H1 (cell line): ENCODE data around the gene POLR1D. TPM values are rescaled to one million over a fixed set of nuclear protein-coding genes. Genes with fewer than 3 reads are reported as not detected.
"Not testable (repeated sequence)": the region's sequence is repeated elsewhere in the genome, so short reads cannot be mapped to it uniquely, and the experiment has no call there.

Experiments used
- CTCF ChIA-PET: fragments of 300-600 bp; sonication (Branson Sonifier 250); formaldehyde crosslinking; loops from one replicate; lab custom pipeline; 2021; ENCODE audit not compliant: partially characterized antibody; lab: Charles Lee
- POLR2A ChIA-PET: fragments of 300-600 bp; sonication (Branson Sonifier 250); formaldehyde crosslinking; loops from one replicate; lab custom pipeline; 2021; ENCODE audit warnings: inconsistent platforms; ENCODE audit not compliant: partially characterized antibody; lab: Charles Lee
- DNase-seq, 2 experiments: peaks; one replicate each; pipeline versions ENCODE4 v3.0.0 to v3.0.0-alpha.2; 2010 to 2022; ENCODE audit warnings: low spot score in 2 of 2, low read depth in 1 of 2, mixed read lengths in 1 of 2
- FAIRE-seq: peaks from 2 replicates; lab custom pipeline; 2011; peaks lifted over from hg19 to GRCh38; lab: Jason Lieb, UNC
- H2AFZ ChIP-seq: 2 replicates; pipeline ENCODE4 v1.8.1; 2012; ENCODE audit warnings: low read length, inconsistent platforms
- H2AK5ac ChIP-seq: 2 replicates; pipeline ENCODE4 v1.6.1; 2013; ENCODE audit warnings: low read depth, low read length
- H2BK120ac ChIP-seq: replicated peaks from 2 replicates; pipeline ENCODE3; 2013; ENCODE audit warnings: low read depth, low read length, inconsistent platforms
- H2BK12ac ChIP-seq: 2 replicates; pipeline ENCODE4 v1.6.1; 2013; ENCODE audit warnings: low read depth, low read length
- H2BK15ac ChIP-seq: 2 replicates; pipeline ENCODE4 v1.6.1; 2013; ENCODE audit warnings: low read length
- H2BK20ac ChIP-seq: 2 replicates; pipeline ENCODE4 v1.6.1; 2013; ENCODE audit warnings: low read length
- H2BK5ac ChIP-seq: 2 replicates; pipeline ENCODE4 v1.6.1; 2013; ENCODE audit warnings: low read depth, low read length
- H3K14ac ChIP-seq: 2 replicates; pipeline ENCODE4 v1.6.1; 2013; ENCODE audit warnings: inconsistent platforms; ENCODE audit not compliant: insufficient read length
- H3K18ac ChIP-seq: 2 replicates; pipeline ENCODE4 v1.6.1; 2013; ENCODE audit warnings: low read length; ENCODE audit errors: extremely low read depth
- H3K23ac ChIP-seq: 2 replicates; pipeline ENCODE4 v1.6.1; 2013; ENCODE audit warnings: inconsistent platforms; ENCODE audit not compliant: insufficient read length
- H3K23me2 ChIP-seq: 2 replicates; pipeline ENCODE4 v1.6.1; 2013; ENCODE audit warnings: low read depth, low read length
- H3K27ac ChIP-seq: 2 replicates; pipeline ENCODE4 v1.6.1; 2011; ENCODE audit warnings: low read depth, low read length, inconsistent platforms
- H3K27me3 ChIP-seq, 4 experiments: replicated peaks in 1 of 4; 1 replicate in 1 of 4; 2 replicates in 3 of 4; pipeline versions ENCODE4 v1.6.1 to v1.8.1; 2011 to 2013; ENCODE audit warnings: low read length in 3 of 4, mild to moderate bottlenecking in 3 of 4, inconsistent platforms in 2 of 4, mixed read lengths in 2 of 4, moderate library complexity in 1 of 4; ENCODE audit not compliant: control insufficient read depth in 3 of 4, insufficient read depth in 3 of 4; ENCODE audit errors: extremely low read depth in 1 of 4
- H3K36me3 ChIP-seq, 4 experiments: 2 replicates each; pipeline versions ENCODE4 v1.6.1 to v1.8.1; 2011 to 2013; ENCODE audit warnings: mild to moderate bottlenecking in 4 of 4, low read length in 3 of 4, moderate library complexity in 2 of 4, control low read depth in 1 of 4, inconsistent platforms in 1 of 4; ENCODE audit not compliant: insufficient read depth in 4 of 4, control insufficient read depth in 2 of 4
- H3K4ac ChIP-seq: replicated peaks from 2 replicates; pipeline ENCODE3; 2013; ENCODE audit warnings: low read length, low read depth, mixed read lengths, inconsistent platforms; ENCODE audit not compliant: insufficient read length
- H3K4me1 ChIP-seq, 4 experiments: replicated peaks in 1 of 4; 1 replicate in 1 of 4; 2 replicates in 3 of 4; pipeline versions ENCODE4 v1.6.1 to v1.8.1; 2011 to 2013; ENCODE audit warnings: low read length in 3 of 4, inconsistent platforms in 2 of 4, mixed read lengths in 1 of 4; ENCODE audit not compliant: insufficient read depth in 4 of 4, control insufficient read depth in 3 of 4
- H3K4me2 ChIP-seq, 2 experiments: 2 replicates each; pipeline versions ENCODE4 v1.6.1 to v1.8.1; 2011 to 2013; ENCODE audit warnings: low read depth in 2 of 2, low read length in 2 of 2, control low read depth in 1 of 2, inconsistent platforms in 1 of 2, mild to moderate bottlenecking in 1 of 2; ENCODE audit not compliant: insufficient read depth in 1 of 2
- H3K4me3 ChIP-seq, 4 experiments: fragments of 200-600, 300-600 bp in 1 of 4; sonication (generic), shearing (Covaris generic), sonication (Bioruptor Twin) in 1 of 4; 2 replicates each; pipeline versions ENCODE4 v1.5.1 to v1.8.1; 2011 to 2016; ENCODE audit warnings: low read length in 4 of 4, low read depth in 3 of 4, control low read depth in 2 of 4, inconsistent platforms in 2 of 4, mild to moderate bottlenecking in 2 of 4, mixed read lengths in 1 of 4, moderate library complexity in 1 of 4; ENCODE audit not compliant: insufficient read depth in 2 of 4; ENCODE audit errors: extremely low read depth in 1 of 4
- H3K56ac ChIP-seq: replicated peaks from 2 replicates; pipeline ENCODE3; 2013; ENCODE audit warnings: low read depth, mild to moderate bottlenecking, mixed read lengths, low read length, inconsistent platforms; ENCODE audit not compliant: insufficient read length
- H3K79me1 ChIP-seq: 2 replicates; pipeline ENCODE4 v1.6.1; 2013; ENCODE audit warnings: low read depth, low read length, control low read depth
- H3K79me2 ChIP-seq, 2 experiments: 2 replicates each; pipeline versions ENCODE4 v1.6.1 to v1.8.1; 2012 to 2013; ENCODE audit warnings: low read length in 2 of 2, mild to moderate bottlenecking in 2 of 2, inconsistent platforms in 1 of 2; ENCODE audit not compliant: insufficient read depth in 2 of 2, control insufficient read depth in 1 of 2
- H3K9ac ChIP-seq, 4 experiments: replicated peaks in 1 of 4; 1 replicate in 1 of 4; 2 replicates in 3 of 4; pipeline versions ENCODE4 v1.6.1 to v1.8.1; 2011 to 2013; ENCODE audit warnings: low read depth in 3 of 4, low read length in 3 of 4, control low read depth in 2 of 4, mild to moderate bottlenecking in 2 of 4, moderate library complexity in 2 of 4, inconsistent platforms in 1 of 4; ENCODE audit errors: extremely low read depth in 1 of 4
- H3K9me3 ChIP-seq, 2 experiments: 2 replicates each; pipeline versions ENCODE4 v1.6.1 to v1.8.1; 2012 to 2013; ENCODE audit warnings: mild to moderate bottlenecking in 2 of 2, moderate library complexity in 2 of 2, control low read depth in 1 of 2, inconsistent platforms in 1 of 2, low read depth in 1 of 2, low read length in 1 of 2, mixed read lengths in 1 of 2; ENCODE audit not compliant: insufficient read depth in 2 of 2
- H4K20me1 ChIP-seq, 2 experiments: replicated peaks in 1 of 2; 2 replicates each; pipeline versions ENCODE3 to v1.8.1; 2011 to 2013; ENCODE audit warnings: inconsistent platforms in 2 of 2, low read length in 2 of 2, mild to moderate bottlenecking in 1 of 2; ENCODE audit not compliant: insufficient read depth in 2 of 2, control insufficient read depth in 1 of 2
- H4K5ac ChIP-seq: 2 replicates; pipeline ENCODE4 v1.6.1; 2013; ENCODE audit warnings: low read length, low read depth, mixed read lengths, inconsistent platforms; ENCODE audit not compliant: insufficient read length
- H4K8ac ChIP-seq: 2 replicates; pipeline ENCODE4 v1.8.0; 2013; ENCODE audit warnings: mild to moderate bottlenecking, moderate library complexity, low read length, inconsistent platforms; ENCODE audit not compliant: insufficient read depth; ENCODE audit errors: extremely low read depth
- H4K91ac ChIP-seq: replicated peaks from 2 replicates; pipeline ENCODE3; 2013; ENCODE audit warnings: low read length, mixed read lengths, inconsistent platforms; ENCODE audit not compliant: insufficient read length
- WGBS, 2 experiments: shearing (Covaris generic) in 1 of 2; methylation state at CpG; one replicate each; pipeline versions ENCODE4 v1.1.6 to v1.1.7; 2013 to 2015; ENCODE audit warnings: low lambda C conversion rate in 2 of 2, mixed read lengths in 2 of 2, inconsistent platforms in 1 of 2, low coverage in 1 of 2, missing lambda C conversion rate in 1 of 2; ENCODE audit not compliant: insufficient replicate concordance in 2 of 2, insufficient coverage in 1 of 2, insufficient read length in 1 of 2; ENCODE audit errors: extremely low coverage in 1 of 2, missing lambda C conversion rate in 1 of 2; 5-methylcytosine and 5-hydroxymethylcytosine counted together
- polyA plus RNA-seq, 7 experiments: library from polyadenylated mRNA; depleted of rRNA in 3 of 7; stranded (reverse) in 5 of 7; unstranded in 2 of 7; fragments of >200 nt in 5 of 7; fragments of 200-250 nt in 2 of 7; gene quantifications; 1 replicate in 5 of 7; 2 replicates in 1 of 7; 4 replicates in 1 of 7; pipeline versions ENCODE4 v1.2.1 to v1.2.3, GENCODE V29; 2011 to 2013; ENCODE audit warnings: missing spikeins in 2 of 7, mixed read lengths in 2 of 7
- total RNA-seq: library from RNA; stranded (reverse); fragmentation: NEBNext Ultra II Directional; extraction: Animal tissue kit (Norgen Biotek cat#: 25700); gene quantifications from 2 replicates; pipeline ENCODE4 v1.2.1, GENCODE V29; 2021

The POLR1D gene
- total and polyA plus RNA-seq, 2 of the 8 experiments (the other 6 are each of a cell fraction or from before 2014, with no cell fraction given): 226 to 232 TPM

DNA sequence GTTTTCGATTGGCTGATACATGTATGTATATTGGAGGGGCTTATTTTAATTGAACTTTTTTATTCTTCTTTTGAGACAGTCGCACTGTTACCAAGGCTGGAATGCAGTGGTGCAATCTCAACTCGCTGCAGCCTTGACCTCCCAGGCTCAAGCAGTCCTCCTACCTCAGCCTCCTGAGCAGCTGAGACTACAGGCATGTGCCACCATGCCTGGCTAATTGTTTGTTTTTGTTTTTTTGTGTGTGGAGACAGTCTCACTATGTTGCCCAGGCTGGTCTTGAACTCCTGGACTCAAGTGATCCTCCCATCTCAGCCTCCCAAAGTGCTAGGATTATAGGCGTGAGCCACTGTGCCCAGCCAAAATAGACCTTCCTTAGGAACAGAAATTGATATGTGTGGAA is 7.1 kb downstream of the POLR1D start:
- H2BK12ac ChIP-seq, H3K56ac ChIP-seq, DNase-seq, H2AK5ac ChIP-seq, H3K14ac ChIP-seq, H2BK15ac ChIP-seq, H3K23ac ChIP-seq, H2BK5ac ChIP-seq, H3K4ac ChIP-seq, H4K91ac ChIP-seq, H3K18ac ChIP-seq, H3K27me3 ChIP-seq, H3K4me1 ChIP-seq, H3K4me2 ChIP-seq, H3K23me2 ChIP-seq, H3K9ac ChIP-seq, H3K9me3 ChIP-seq, H2BK20ac ChIP-seq, FAIRE-seq, H3K27ac ChIP-seq, H4K8ac ChIP-seq, H2BK120ac ChIP-seq, H2AFZ ChIP-seq, H4K5ac ChIP-seq, H3K4me3 ChIP-seq: not testable (repeated sequence)
- Histone ChIP-seq H4K20me1 (peaks cover 10 to 20% of the 10 kb centered on the region in 2 experiments), H3K36me3 (peaks cover 8 to 30% (median 10%) of the 10 kb centered on the region in 4 experiments; a peak in 7 of 8 replicates), H3K79me1 (peaks cover 17% of the 10 kb centered on the region), H3K79me2 (peaks cover 4 to 81% of the 10 kb centered on the region in 2 experiments; a peak in 3 of 4 replicates)
- ChIA-PET CTCF (interaction anchor here (1.8 kb wide), 1 partner anchor 96 kb away, joined by 6 read pairs; no protein-coding TSS in a partner anchor), POLR2A (interaction anchor here (2.7 kb wide), 1 partner anchor 9 kb away, joined by 14 read pairs; the partner anchor contains the start of gene LNX2)
- 95 to 100% methylated on average over 1 to 4 of the region's 4 CpGs for WGBS, 2 experiments
